Endodermal cell (in vitro differentiated cells): ENCODE results near the gene PDE4D. TPM values are rescaled to one million over a fixed set of nuclear protein-coding genes. Genes with fewer than 3 reads are reported as not detected.

Experiments used
- DNase-seq: peaks from one replicate; pipeline ENCODE4 v3.0.0-alpha.2; 2017
- H3K27ac ChIP-seq: 2 replicates; pipeline ENCODE4 v1.5.1; 2013; ENCODE audit warnings: mild to moderate bottlenecking, low read depth, low read length, moderate library complexity
- H3K27me3 ChIP-seq: 2 replicates; pipeline ENCODE4 v1.6.1; 2013; ENCODE audit warnings: mild to moderate bottlenecking, low read length, moderate library complexity; ENCODE audit not compliant: insufficient read depth, control insufficient read depth, poor library complexity, severe bottlenecking
- H3K36me3 ChIP-seq: 2 replicates; pipeline ENCODE4 v1.7.0; 2013; ENCODE audit warnings: mild to moderate bottlenecking, low read length, moderate library complexity; ENCODE audit not compliant: control insufficient read depth, insufficient read depth
- H3K4me1 ChIP-seq: one replicate; pipeline ENCODE4 v1.7.0; 2013; ENCODE audit warnings: low read length; ENCODE audit not compliant: control insufficient read depth, insufficient read depth
- H3K4me3 ChIP-seq: 2 replicates; pipeline ENCODE4 v1.5.1; 2013; ENCODE audit warnings: mild to moderate bottlenecking, low read length, moderate library complexity
- H3K9ac ChIP-seq: 2 replicates; pipeline ENCODE4 v1.6.1; 2013; ENCODE audit warnings: mild to moderate bottlenecking, low read length, moderate library complexity; ENCODE audit not compliant: poor library complexity, severe bottlenecking; ENCODE audit errors: extremely low read depth
- H3K9me3 ChIP-seq: 2 replicates; pipeline ENCODE4 v1.6.1; 2013; ENCODE audit warnings: mild to moderate bottlenecking, low read length, moderate library complexity; ENCODE audit not compliant: control insufficient read depth
- H3K27ac Mint-ChIP-seq: 2 replicates; pipeline ENCODE4 v1.8.0; 2020; ENCODE audit warnings: mixed read lengths
- H3K27me3 Mint-ChIP-seq: 2 replicates; pipeline ENCODE4 v1.8.0; 2021; ENCODE audit warnings: mild to moderate bottlenecking, mixed read lengths; ENCODE audit not compliant: insufficient read depth
- H3K36me3 Mint-ChIP-seq: 2 replicates; pipeline ENCODE4 v1.8.0; 2020; ENCODE audit warnings: low read depth, mixed read lengths
- H3K4me1 Mint-ChIP-seq: 2 replicates; pipeline ENCODE4 v1.8.0; 2020; ENCODE audit warnings: mixed read lengths
- H3K4me3 Mint-ChIP-seq: 2 replicates; pipeline ENCODE4 v1.8.0; 2020; ENCODE audit warnings: mild to moderate bottlenecking, moderate library complexity, mixed read lengths
- H3K9me3 Mint-ChIP-seq: 2 replicates; pipeline ENCODE4 v1.8.0; 2020; ENCODE audit warnings: mild to moderate bottlenecking, mixed read lengths
- CTCF ChIP-seq: fragments of 200-600 bp; sonication (generic); conservative IDR thresholded peaks from 2 replicates; pipeline ENCODE4 v1.5.0; 2021; ENCODE audit warnings: antibody characterized with exemption, mild to moderate bottlenecking
- WGBS, 2 experiments: methylation state at CpG; one replicate each; pipeline versions ENCODE4 v1.1.5 to v1.1.7; 2013; ENCODE audit warnings: missing lambda C conversion rate in 2 of 2, mixed read lengths in 1 of 2; ENCODE audit not compliant: insufficient coverage in 1 of 2, insufficient read length in 1 of 2; 5-methylcytosine and 5-hydroxymethylcytosine counted together
- total RNA-seq, 2 donors: library from RNA; stranded (reverse); fragmentation: NEBNext Ultra II Directional in 1 of 2; extraction: Animal tissue kit (Norgen Biotek cat#: 25700) in 1 of 2; gene quantifications; 2 replicates in 1 of 2; 3 replicates in 1 of 2; pipeline ENCODE4 v1.2.1, GENCODE V29; 2021

Gene PDE4D
- total RNA-seq, 2 donors from 2014 or later, result 9.2 to 11.4 TPM

- H3K27ac Mint-ChIP-seq, result no peak overlapping the region
- no peak for DNase-seq
- Histone ChIP-seq H3K27me3 (no peaks in the 10 kb centered on the region), H3K27ac (no peak overlapping the region), H3K4me1 (peaks cover 4% of the 10 kb centered on the region), H3K9me3 (no peaks in the 10 kb centered on the region), H3K36me3 (no peaks in the 10 kb centered on the region), H3K4me3 (no peak overlapping the region), H3K9ac (no peak overlapping the region)
- no peaks in the 10 kb centered on the region for H3K36me3 Mint-ChIP-seq
- no peaks in the 10 kb centered on the region for H3K27me3 Mint-ChIP-seq
- no peak overlapping the region for H3K4me3 Mint-ChIP-seq
- H3K4me1 Mint-ChIP-seq, result peaks cover 17% of the 10 kb centered on the region
- no peaks in the 10 kb centered on the region for H3K9me3 Mint-ChIP-seq
- TF ChIP-seq CTCF, result no peak
- WGBS, 2 experiments, result 72% methylated on average over 2 of the region's 2 CpGs; no CpG with 5 or more reads in 1 of the 2 experiments
Observed at GRCh38 chr5:59838067-59838466, 55.5 kb downstream of the PDE4D start.

GRCh38 chr5:59837071-59837470, 56.5 kb downstream of the PDE4D start:
- Histone ChIP-seq H3K27me3 (no peaks in the 10 kb centered on the region), H3K36me3 (no peaks in the 10 kb centered on the region), H3K4me3 (no peak overlapping the region), H3K9ac (no peak overlapping the region), H3K27ac (no peak overlapping the region), H3K9me3 (no peaks in the 10 kb centered on the region), H3K4me1 (peaks cover 4% of the 10 kb centered on the region)
- no peak overlapping the region for H3K4me3 Mint-ChIP-seq
- no peaks in the 10 kb centered on the region for H3K27me3 Mint-ChIP-seq
- H3K4me1 Mint-ChIP-seq, result peaks cover 21% of the 10 kb centered on the region
- H3K9me3 Mint-ChIP-seq, result no peaks in the 10 kb centered on the region
- H3K27ac Mint-ChIP-seq, result no peak overlapping the region
- 100% methylated on average over 1 of the region's 1 CpG; no CpG with 5 or more reads in 1 of the 2 experiments for WGBS, 2 experiments
- no peak for TF ChIP-seq CTCF
- H3K36me3 Mint-ChIP-seq, result no peaks in the 10 kb centered on the region
- DNase-seq, result no peak

- 88% methylated on average over 3 of the region's 3 CpGs; no CpG with 5 or more reads in 1 of the 2 experiments for WGBS, 2 experiments
- no peak overlapping the region for H3K4me3 Mint-ChIP-seq
- no peak for TF ChIP-seq CTCF
Observed at GRCh38 chr5:59835800-59836199, 57.7 kb downstream of the PDE4D start.

More at GRCh38 chr5:59835800-59836199, 57.7 kb downstream of the PDE4D start:
- no peaks in the 10 kb centered on the region for H3K27me3 Mint-ChIP-seq
- H3K9me3 ChIP-seq, result no peaks in the 10 kb centered on the region
- no peak overlapping the region for H3K27ac Mint-ChIP-seq
- H3K27ac ChIP-seq, result no peak overlapping the region
- no peak overlapping the region for H3K9ac ChIP-seq
- H3K36me3 Mint-ChIP-seq, result no peaks in the 10 kb centered on the region
- H3K4me1 Mint-ChIP-seq, result peaks cover 22% of the 10 kb centered on the region
- no peaks in the 10 kb centered on the region for H3K9me3 Mint-ChIP-seq
- H3K4me1 ChIP-seq, result peaks cover 4% of the 10 kb centered on the region
- H3K36me3 ChIP-seq, result no peaks in the 10 kb centered on the region
- no peak for DNase-seq
- H3K27me3 ChIP-seq, result no peaks in the 10 kb centered on the region
- no peak overlapping the region for H3K4me3 ChIP-seq
